OCI-LY3 (cell line): Measurements from ENCODE around the gene DDX10.

ENCODE experiments used
- CTCF ChIP-seq: fragments of 200-600, 300-600 bp; sonication (generic); IDR thresholded peaks from 2 replicates; pipeline ENCODE4 v1.5.1; 2014; ENCODE audit warnings: antibody characterized with exemption, low read length, low read depth
- EZH2phosphoT487 ChIP-seq: fragments of 200-600 bp; shearing (Covaris generic); IDR thresholded peaks from 2 replicates; pipeline ENCODE4 v1.6.1; 2018; ENCODE audit warnings: antibody characterized with exemption, mixed run types, low read depth

- TF ChIP-seq CTCF (no peak), EZH2phosphoT487 (no peak)
Measured at GRCh38 chr11:108853864-108854263, 189.0 kb downstream of the DDX10 start.
